Common myeloid progenitor, CD34-positive (primary cell): ENCODE measurements around the gene NOP58.
"Not testable (repeated sequence)": the region's sequence is repeated elsewhere in the genome, so short reads cannot be mapped to it uniquely, and the experiment has no call there.

Source experiments
- CTCF ChIA-PET: fragments of 350-600 bp; sonication (Branson Sonifier 250); formaldehyde crosslinking; loops from one replicate; lab custom pipeline; 2021; ENCODE audit warnings: antibody characterized with exemption; lab: Charles Lee
- POLR2A ChIA-PET: fragments of 350-600 bp; sonication (Branson Sonifier 250); formaldehyde crosslinking; loops from one replicate; lab custom pipeline; 2021; ENCODE audit warnings: antibody characterized with exemption; lab: Charles Lee
- DNase-seq, 3 donors: peaks; one replicate each; pipeline versions ENCODE4 v3.0.0 to v3.0.0-alpha.2; 2013
- H3K27ac ChIP-seq, 2 experiments: 1 replicate in 1 of 2; 2 replicates in 1 of 2; pipeline ENCODE4 v1.7.0; 2013; ENCODE audit warnings: inconsistent platforms in 2 of 2, low read length in 2 of 2, mild to moderate bottlenecking in 2 of 2, low read depth in 1 of 2, moderate library complexity in 1 of 2; ENCODE audit not compliant: severe bottlenecking in 2 of 2, insufficient read depth in 1 of 2, poor library complexity in 1 of 2
- H3K27me3 ChIP-seq, 5 experiments: replicated peaks in 2 of 5; 1 replicate in 3 of 5; 2 replicates in 2 of 5; pipeline versions ENCODE4 v1.6.1 to v1.7.0; 2013; ENCODE audit warnings: low read length in 4 of 5, mild to moderate bottlenecking in 2 of 5, moderate library complexity in 2 of 5, inconsistent platforms in 1 of 5; ENCODE audit not compliant: insufficient read depth in 5 of 5, control insufficient read depth in 4 of 5
- H3K36me3 ChIP-seq, 4 experiments: 1 replicate in 2 of 4; 2 replicates in 2 of 4; pipeline versions ENCODE4 v1.6.1 to v1.7.0; 2013; ENCODE audit warnings: low read length in 3 of 4, control low read depth in 1 of 4, mild to moderate bottlenecking in 1 of 4; ENCODE audit not compliant: control insufficient read depth in 4 of 4, insufficient read depth in 4 of 4
- H3K4me1 ChIP-seq, 4 experiments: 1 replicate in 3 of 4; 2 replicates in 1 of 4; pipeline versions ENCODE4 v1.6.1 to v1.7.1; 2013; ENCODE audit warnings: low read length in 3 of 4, mild to moderate bottlenecking in 3 of 4, control low read depth in 1 of 4, inconsistent platforms in 1 of 4, moderate library complexity in 1 of 4; ENCODE audit not compliant: control insufficient read depth in 4 of 4, insufficient read depth in 4 of 4; ENCODE audit errors: control extremely low read depth in 1 of 4
- H3K4me3 ChIP-seq, 7 experiments: 1 replicate in 4 of 7; 2 replicates in 3 of 7; pipeline versions ENCODE4 v1.5.1 to v1.7.0; 2013; ENCODE audit warnings: mild to moderate bottlenecking in 7 of 7, low read length in 6 of 7, moderate library complexity in 6 of 7, inconsistent platforms in 2 of 7, low read depth in 2 of 7, control low read depth in 1 of 7; ENCODE audit not compliant: insufficient read depth in 4 of 7, control insufficient read depth in 1 of 7; ENCODE audit errors: extremely low read depth in 1 of 7
- H3K9me3 ChIP-seq, 5 experiments: 1 replicate in 4 of 5; 2 replicates in 1 of 5; pipeline versions ENCODE4 v1.6.1 to v1.7.1; 2013; ENCODE audit warnings: low read length in 4 of 5, mild to moderate bottlenecking in 2 of 5, inconsistent platforms in 1 of 5, low read depth in 1 of 5, moderate library complexity in 1 of 5; ENCODE audit not compliant: control insufficient read depth in 4 of 5, insufficient read depth in 2 of 5; ENCODE audit errors: control extremely low read depth in 1 of 5
- WGBS: methylation state at CpG from one replicate; pipeline ENCODE4 v1.1.5; 2013; ENCODE audit not compliant: insufficient coverage; 5-methylcytosine and 5-hydroxymethylcytosine counted together

The NOP58 gene

GRCh38 chr2:202276078-202276720, 10.6 kb downstream of the NOP58 start:
- DNase-seq, H3K27me3 ChIP-seq, POLR2A ChIA-PET, H3K9me3 ChIP-seq, H3K4me1 ChIP-seq, H3K27ac ChIP-seq, H3K4me3 ChIP-seq: not testable (repeated sequence)
- CTCF ChIA-PET = interaction anchor here (0.7 kb wide), 1 partner anchor 26 kb away, joined by 3 read pairs; no protein-coding TSS in a partner anchor
- H3K36me3 ChIP-seq = peaks cover 18 to 54% (median 35%) of the 10 kb centered on the region in 4 experiments
- WGBS = 98% methylated on average over 7 of the region's 11 CpGs

- WGBS = 93% methylated on average over 4 of the region's 6 CpGs
- Histone ChIP-seq H3K36me3 (peaks cover 30 to 74% (median 49%) of the 10 kb centered on the region in 4 experiments), H3K4me1 (no peaks in the 10 kb centered on the region), H3K27ac (peak overlapping the region in 1 of 2 experiments; percentile 26), H3K9me3 (no peaks in the 10 kb centered on the region), H3K4me3 (no peak overlapping the region), H3K27me3 (no peaks in the 10 kb centered on the region)
- ChIA-PET POLR2A (interaction anchor here (1.1 to 1.2 kb wide), 2 partner anchors 10 to 13 kb away, joined by 4 read pairs; no protein-coding TSS in a partner anchor), CTCF (interaction anchor here (1.0 to 1.3 kb wide), 5 partner anchors 9 to 31 kb away, joined by 4 to 9 read pairs (median 4); no protein-coding TSS in a partner anchor)
- DNase-seq = no peak
These were observed 12.6 kb downstream of the NOP58 start for GRCh38 chr2:202278036-202278760.

DNA sequence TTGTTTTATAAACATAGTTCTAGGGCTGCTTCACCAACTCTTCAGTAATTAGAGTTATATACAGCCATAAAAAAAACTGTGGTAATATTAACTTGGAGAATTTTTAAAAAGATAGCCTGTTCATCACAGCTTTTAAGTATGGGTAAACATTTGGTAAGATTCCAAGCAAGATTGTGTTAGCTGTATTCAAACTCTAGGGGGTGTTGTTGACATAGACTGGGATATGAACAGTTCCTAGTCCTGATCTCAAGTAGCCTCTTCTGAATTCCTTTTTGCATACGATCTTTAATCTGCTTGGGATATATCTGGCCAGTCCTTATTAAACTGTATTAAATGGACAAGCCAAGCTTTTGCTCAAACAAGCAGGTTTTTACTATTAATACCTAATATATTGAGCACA, 13.4 kb downstream of the NOP58 start:
- Histone ChIP-seq H3K4me3 (no peak overlapping the region), H3K27me3 (no peaks in the 10 kb centered on the region), H3K9me3 (no peaks in the 10 kb centered on the region), H3K4me1 (no peaks in the 10 kb centered on the region), H3K27ac (no peak overlapping the region), H3K36me3 (peaks cover 29 to 80% (median 54%) of the 10 kb centered on the region in 4 experiments)
- ChIA-PET CTCF (interaction anchor here (1.2 to 1.3 kb wide), 4 partner anchors 9 to 32 kb away, joined by 3 to 6 read pairs (median 4); no protein-coding TSS in a partner anchor), POLR2A (no interaction called here)
- WGBS = no CpG with 5 or more reads among the region's 1 CpG
- peak; percentile 35 to 52 (median 43) for DNase-seq

DNA sequence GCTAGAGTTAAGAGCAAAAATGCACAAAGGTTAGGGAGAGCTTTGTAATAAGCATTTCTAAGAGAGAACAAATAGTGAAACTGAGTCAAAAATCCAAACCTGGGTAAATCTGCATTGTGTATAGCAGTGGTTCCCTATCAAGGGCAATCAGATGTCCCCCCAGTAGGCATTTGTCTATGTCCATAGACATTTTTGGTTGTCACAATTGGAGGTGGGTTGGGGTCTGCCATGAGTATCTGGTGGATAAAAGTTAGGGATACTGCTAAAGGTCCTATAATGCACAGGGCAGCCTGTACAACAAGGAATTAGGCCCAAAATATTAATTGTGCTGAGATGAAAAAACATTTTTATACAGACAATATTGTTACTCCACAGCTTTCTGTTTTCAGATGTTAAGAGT, 21.0 kb downstream of the NOP58 start:
- H3K36me3 ChIP-seq = peaks cover 36 to 91% (median 62%) of the 10 kb centered on the region in 4 experiments
- POLR2A ChIA-PET = no interaction called here
- no peaks in the 10 kb centered on the region for H3K9me3 ChIP-seq
- no peak overlapping the region for H3K27ac ChIP-seq
- no peaks in the 10 kb centered on the region for H3K27me3 ChIP-seq
- CTCF ChIA-PET = interaction anchor here (1.9 kb wide), 1 partner anchor 9 kb away, joined by 9 read pairs; no protein-coding TSS in a partner anchor
- no peaks in the 10 kb centered on the region for H3K4me1 ChIP-seq
- no peak overlapping the region for H3K4me3 ChIP-seq
- DNase-seq = no peak

DNA sequence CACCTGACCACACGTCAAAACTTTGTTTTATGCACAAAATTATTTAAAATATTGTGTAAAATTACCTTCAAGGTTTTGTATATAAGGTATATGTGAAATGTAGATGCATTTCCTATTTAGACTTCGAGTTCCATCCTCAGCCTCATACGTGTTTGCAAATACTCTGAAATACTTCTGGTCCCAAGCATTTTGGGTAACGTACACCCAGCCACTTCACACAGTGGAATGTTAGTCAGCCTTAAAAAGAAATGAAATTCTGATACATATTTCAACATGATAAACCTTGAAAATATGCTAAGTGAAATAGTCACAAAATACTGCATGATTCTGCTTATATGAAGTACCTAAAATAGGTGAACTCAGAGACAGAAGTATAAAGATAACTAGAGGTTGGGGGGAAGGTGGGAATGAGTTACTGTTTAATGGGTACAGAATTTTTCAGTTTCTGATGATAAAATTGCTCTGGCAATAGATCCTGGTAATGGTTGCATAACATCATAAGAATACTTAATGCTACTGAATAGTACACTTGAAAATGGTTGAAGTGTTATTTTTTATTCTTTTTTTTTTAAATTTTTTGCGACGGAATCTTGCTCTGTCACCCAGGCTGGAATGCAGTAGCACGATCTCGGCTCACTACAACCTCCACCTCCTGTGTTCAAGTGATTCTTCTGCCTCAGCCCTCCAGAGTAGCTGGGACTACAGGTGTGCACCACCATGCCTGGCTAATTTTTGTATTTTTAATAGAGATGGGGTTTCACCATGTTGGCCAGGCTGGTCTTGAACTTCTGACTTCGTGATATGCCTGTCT, 24.0 kb downstream of the NOP58 start:
- no CpG with 5 or more reads among the region's 9 CpGs for WGBS
- Histone ChIP-seq H3K4me1 (no peaks in the 10 kb centered on the region), H3K27me3 (no peaks in the 10 kb centered on the region), H3K27ac (no peak overlapping the region), H3K9me3 (no peaks in the 10 kb centered on the region), H3K4me3 (no peak overlapping the region), H3K36me3 (peaks cover 32 to 88% (median 57%) of the 10 kb centered on the region in 4 experiments)
- ChIA-PET CTCF (interaction anchor here (0.8 kb wide), 1 partner anchor 10 kb away, joined by 3 read pairs; no protein-coding TSS in a partner anchor), POLR2A (no interaction called here)
- DNase-seq = no peak

DNA sequence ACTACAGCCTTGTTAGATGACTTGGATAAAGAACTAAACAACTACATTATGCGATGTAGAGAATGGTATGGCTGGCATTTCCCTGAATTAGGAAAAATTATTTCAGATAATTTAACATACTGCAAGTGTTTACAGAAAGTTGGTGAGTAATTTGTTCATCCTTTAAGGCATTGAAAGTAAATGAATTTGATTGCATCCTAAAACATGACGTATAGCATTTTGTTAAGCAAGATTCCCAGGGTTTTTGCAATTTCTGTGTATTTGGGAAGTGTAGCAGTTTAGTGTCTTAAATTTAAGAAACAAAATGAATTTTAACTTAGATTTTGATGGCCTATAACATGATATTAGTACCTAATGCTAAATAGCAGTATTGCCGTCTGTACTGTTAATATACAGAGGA, 24.8 kb downstream of the NOP58 start:
- ChIA-PET POLR2A (interaction anchor here (1.0 kb wide), 1 partner anchor 12 kb away, joined by 4 read pairs; no protein-coding TSS in a partner anchor), CTCF (no interaction called here)
- no CpG with 5 or more reads among the region's 3 CpGs for WGBS
- H3K27ac ChIP-seq = no peak overlapping the region
- H3K4me1 ChIP-seq = no peaks in the 10 kb centered on the region
- DNase-seq = no peak
- H3K4me3 ChIP-seq = no peak overlapping the region
- H3K9me3 ChIP-seq = no peaks in the 10 kb centered on the region
- H3K27me3 ChIP-seq = no peaks in the 10 kb centered on the region
- peaks cover 29 to 87% (median 54%) of the 10 kb centered on the region in 4 experiments for H3K36me3 ChIP-seq
